ENCODE results near the gene PDE4D. TPM values are rescaled to one million over a fixed set of nuclear protein-coding genes. Genes with fewer than 3 reads are reported as not detected.
"Not testable (repeated sequence)": the region's sequence is repeated elsewhere in the genome, so short reads cannot be mapped to it uniquely, and the experiment has no call there.

PDE4D gene
- total RNA-seq, 1 donor from 2014 or later = 28.2 TPM

DNA sequence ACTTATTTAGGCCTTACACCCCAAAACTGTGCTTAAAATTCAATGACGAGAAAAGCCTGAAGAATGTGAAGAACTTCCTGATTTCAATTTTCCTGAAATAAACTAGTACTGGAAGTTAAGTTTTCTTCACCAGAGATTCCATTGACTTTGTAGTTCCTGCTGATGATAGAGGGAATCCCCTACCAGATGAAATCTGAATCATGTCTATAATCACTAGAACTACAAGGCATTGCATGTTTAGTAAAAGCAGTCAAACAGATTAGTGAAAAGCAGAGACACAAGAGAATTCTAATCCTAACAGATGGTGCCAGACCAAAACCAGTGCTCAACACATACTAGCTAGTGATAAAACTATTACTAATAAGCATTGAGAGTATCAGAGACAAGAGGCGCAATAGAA is 130.0 kb downstream of the PDE4D start:
- CTCF ChIA-PET = no interaction called here
- Mint-ChIP-seq H3K4me1 (peaks cover 58% of the 10 kb centered on the region), H3K4me3 (peak overlapping the region; percentile 63), H3K36me3 (ENCODE audit: low read depth) (peaks cover 6% of the 10 kb centered on the region), H3K9me3 (no peaks in the 10 kb centered on the region), H3K27me3 (no peaks in the 10 kb centered on the region), H3K27ac (peak overlapping the region; percentile 80)
- ATAC-seq (ENCODE audit: low read depth) = no peak
- POLR2A ChIA-PET = interaction anchor here (2.2 kb wide), 1 partner anchor 27 kb away, joined by 9 read pairs; no protein-coding TSS in a partner anchor
- DNase-seq = no peak
- TF ChIP-seq, protein P1, sequence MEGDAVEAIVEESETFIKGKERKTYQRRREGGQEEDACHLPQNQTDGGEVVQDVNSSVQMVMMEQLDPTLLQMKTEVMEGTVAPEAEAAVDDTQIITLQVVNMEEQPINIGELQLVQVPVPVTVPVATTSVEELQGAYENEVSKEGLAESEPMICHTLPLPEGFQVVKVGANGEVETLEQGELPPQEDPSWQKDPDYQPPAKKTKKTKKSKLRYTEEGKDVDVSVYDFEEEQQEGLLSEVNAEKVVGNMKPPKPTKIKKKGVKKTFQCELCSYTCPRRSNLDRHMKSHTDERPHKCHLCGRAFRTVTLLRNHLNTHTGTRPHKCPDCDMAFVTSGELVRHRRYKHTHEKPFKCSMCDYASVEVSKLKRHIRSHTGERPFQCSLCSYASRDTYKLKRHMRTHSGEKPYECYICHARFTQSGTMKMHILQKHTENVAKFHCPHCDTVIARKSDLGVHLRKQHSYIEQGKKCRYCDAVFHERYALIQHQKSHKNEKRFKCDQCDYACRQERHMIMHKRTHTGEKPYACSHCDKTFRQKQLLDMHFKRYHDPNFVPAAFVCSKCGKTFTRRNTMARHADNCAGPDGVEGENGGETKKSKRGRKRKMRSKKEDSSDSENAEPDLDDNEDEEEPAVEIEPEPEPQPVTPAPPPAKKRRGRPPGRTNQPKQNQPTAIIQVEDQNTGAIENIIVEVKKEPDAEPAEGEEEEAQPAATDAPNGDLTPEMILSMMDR (IDR thresholded peaks at IDR 0.05) = no peak
- intact Hi-C loops (cut with micrococcal nuclease) = no loop called here

DNA sequence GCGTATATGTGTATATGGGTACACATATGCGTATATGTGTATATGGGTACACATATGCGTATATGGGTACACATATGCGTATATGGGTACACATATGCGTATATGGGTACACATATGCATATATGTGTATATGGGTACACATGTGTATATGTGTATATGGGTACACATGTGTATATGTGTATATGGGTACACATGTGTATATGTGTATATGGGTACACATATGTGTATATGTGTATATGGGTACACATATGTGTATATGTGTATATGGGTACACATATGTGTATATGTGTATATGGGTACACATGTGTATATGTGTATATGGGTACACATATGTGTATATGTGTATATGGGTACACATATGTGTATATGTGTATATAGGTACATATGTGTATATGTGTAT is 131.3 kb downstream of the PDE4D start:
- CTCF ChIA-PET; intact Hi-C loops (cut with micrococcal nuclease); H3K4me3 Mint-ChIP-seq; H3K27me3 Mint-ChIP-seq; H3K9me3 Mint-ChIP-seq; POLR2A ChIA-PET; H3K27ac Mint-ChIP-seq; H3K36me3 Mint-ChIP-seq (ENCODE audit: low read depth); DNase-seq; ATAC-seq (ENCODE audit: low read depth): not testable (repeated sequence)
- H3K4me1 Mint-ChIP-seq = peaks cover 49% of the 10 kb centered on the region

DNA sequence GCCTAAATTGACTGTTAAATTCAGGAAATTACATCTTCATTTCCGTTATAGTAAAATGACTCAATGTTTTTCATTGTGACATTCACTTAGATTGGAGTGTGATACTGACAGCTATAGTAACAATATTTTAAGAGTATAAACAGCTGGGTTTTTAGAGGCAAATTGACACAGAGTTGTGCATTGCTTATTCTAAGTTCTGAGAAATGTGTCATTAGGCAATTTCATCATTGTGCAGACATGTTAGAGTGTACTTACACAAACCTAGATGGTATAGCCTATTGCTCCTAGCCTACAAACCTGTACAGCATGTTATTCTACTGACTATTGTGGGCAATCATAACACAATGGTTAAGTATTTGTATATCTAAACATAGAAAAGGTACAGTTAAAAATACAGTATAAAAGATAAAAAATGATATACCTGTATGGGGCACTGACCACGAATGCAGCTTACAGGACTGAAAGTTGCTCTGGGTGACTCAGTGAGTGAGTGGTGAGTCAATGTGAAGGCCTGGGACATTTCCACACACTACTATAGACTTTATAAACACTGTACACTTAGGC is 132.7 kb downstream of the PDE4D start:
- DNase-seq = no peak
- H3K27me3 Mint-ChIP-seq = no peaks in the 10 kb centered on the region
- peaks cover 1% of the 10 kb centered on the region for H3K36me3 Mint-ChIP-seq (ENCODE audit: low read depth)
- ATAC-seq (ENCODE audit: low read depth) = peak; percentile 40
- ChIA-PET POLR2A (interaction anchor here (1.5 kb wide), 1 partner anchor 30 kb away, joined by 7 read pairs; no protein-coding TSS in a partner anchor), CTCF (no interaction called here)
- intact Hi-C loops (cut with micrococcal nuclease) = no loop called here
- TF ChIP-seq, protein P1 (IDR thresholded peaks at IDR 0.05) = no peak
- peak overlapping the region; percentile 30 for H3K27ac Mint-ChIP-seq
- H3K4me3 Mint-ChIP-seq = no peak overlapping the region
- peaks cover 36% of the 10 kb centered on the region for H3K4me1 Mint-ChIP-seq
- no peaks in the 10 kb centered on the region for H3K9me3 Mint-ChIP-seq

DNA sequence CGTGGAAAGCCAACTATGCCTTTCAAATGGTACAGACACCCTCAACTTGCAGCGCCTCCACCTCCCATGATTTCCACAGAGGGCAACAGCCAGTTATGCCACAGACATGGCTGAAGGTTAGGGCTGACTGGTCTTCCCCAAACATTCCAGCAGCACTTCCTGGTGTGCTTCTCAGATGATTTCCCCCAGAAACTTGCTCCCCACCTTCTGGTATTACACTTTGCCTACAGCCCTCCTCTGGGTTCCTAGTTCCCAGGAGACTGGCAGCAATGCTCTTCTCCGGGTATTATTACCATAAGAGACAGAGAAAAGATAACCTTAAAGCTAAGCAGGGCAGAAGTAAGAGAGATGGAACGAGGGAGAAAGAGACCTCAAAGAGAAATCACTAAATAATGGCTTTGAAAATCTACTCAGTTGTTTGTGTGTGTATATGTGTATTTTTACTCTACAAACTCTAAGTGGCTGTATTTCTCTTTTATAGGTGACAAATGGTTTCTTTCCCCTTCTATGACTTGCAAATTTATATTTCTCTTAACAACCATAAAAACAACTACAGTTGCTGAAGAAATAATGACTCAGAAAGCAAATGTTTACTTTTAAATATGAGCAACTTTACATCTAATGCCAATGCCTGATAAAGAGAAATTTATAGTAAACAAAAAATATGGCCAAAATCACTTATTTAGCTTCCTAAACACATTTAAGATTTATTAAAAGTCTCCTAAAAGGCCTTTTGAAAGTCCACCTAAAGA is 133.8 kb downstream of the PDE4D start:
- Mint-ChIP-seq H3K4me1 (peaks cover 30% of the 10 kb centered on the region), H3K27me3 (no peaks in the 10 kb centered on the region), H3K27ac (no peak overlapping the region), H3K36me3 (ENCODE audit: low read depth) (peaks cover 1% of the 10 kb centered on the region), H3K4me3 (no peak overlapping the region), H3K9me3 (no peaks in the 10 kb centered on the region)
- ChIA-PET POLR2A (interaction anchor here (1.5 kb wide), 1 partner anchor 31 kb away, joined by 7 read pairs; no protein-coding TSS in a partner anchor), CTCF (interaction anchor here (0.8 kb wide), 1 partner anchor 9 kb away, joined by 3 read pairs; no protein-coding TSS in a partner anchor)
- TF ChIP-seq, protein P1 (IDR thresholded peaks at IDR 0.05) = no peak
- DNase-seq (no peak), ATAC-seq (ENCODE audit: low read depth) (no peak)
- intact Hi-C loops (cut with micrococcal nuclease) = no loop called here

DNA sequence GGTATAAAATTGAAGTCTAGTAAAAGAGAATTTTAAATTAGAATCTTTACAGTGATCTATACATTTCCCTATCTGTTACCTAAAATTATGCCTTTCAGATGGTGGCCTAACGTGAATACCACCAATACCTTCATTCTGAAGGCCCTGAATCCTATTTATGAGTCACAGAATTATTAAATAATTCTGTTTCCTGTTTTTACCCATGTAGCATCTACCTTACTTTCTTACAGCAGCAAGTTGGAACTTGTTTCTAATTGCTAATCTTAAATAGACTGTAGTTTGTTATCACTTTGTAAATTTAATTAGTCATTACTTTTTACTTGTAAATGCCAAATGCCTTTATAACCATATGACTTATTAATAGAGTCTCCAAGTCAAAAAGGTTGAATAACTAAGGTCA is 135.0 kb downstream of the PDE4D start:
- CTCF ChIA-PET = no interaction called here
- POLR2A ChIA-PET = no interaction called here
- Mint-ChIP-seq H3K4me3 (no peak overlapping the region), H3K27ac (no peak overlapping the region), H3K4me1 (peaks cover 18% of the 10 kb centered on the region), H3K9me3 (no peaks in the 10 kb centered on the region), H3K27me3 (no peaks in the 10 kb centered on the region), H3K36me3 (ENCODE audit: low read depth) (no peaks in the 10 kb centered on the region)
- ATAC-seq (ENCODE audit: low read depth) (no peak), DNase-seq (no peak)
- TF ChIP-seq, protein P1 (IDR thresholded peaks at IDR 0.05) = no peak
- intact Hi-C loops (cut with micrococcal nuclease) = no loop called here
